ENCODE results near the gene TTPAL. TPM values are rescaled to one million over a fixed set of nuclear protein-coding genes. Genes with fewer than 3 reads are reported as not detected.
A peak's percentile ranks its signal among the peaks of the same experiment; 100 is the strongest.
"Not testable (repeated sequence)": the region's sequence is repeated elsewhere in the genome, so short reads cannot be mapped to it uniquely, and the experiment has no call there.

The TTPAL gene
- total and polyA plus RNA-seq, 7 donors = 1.2 to 8.4 (median 4.5) TPM

DNA sequence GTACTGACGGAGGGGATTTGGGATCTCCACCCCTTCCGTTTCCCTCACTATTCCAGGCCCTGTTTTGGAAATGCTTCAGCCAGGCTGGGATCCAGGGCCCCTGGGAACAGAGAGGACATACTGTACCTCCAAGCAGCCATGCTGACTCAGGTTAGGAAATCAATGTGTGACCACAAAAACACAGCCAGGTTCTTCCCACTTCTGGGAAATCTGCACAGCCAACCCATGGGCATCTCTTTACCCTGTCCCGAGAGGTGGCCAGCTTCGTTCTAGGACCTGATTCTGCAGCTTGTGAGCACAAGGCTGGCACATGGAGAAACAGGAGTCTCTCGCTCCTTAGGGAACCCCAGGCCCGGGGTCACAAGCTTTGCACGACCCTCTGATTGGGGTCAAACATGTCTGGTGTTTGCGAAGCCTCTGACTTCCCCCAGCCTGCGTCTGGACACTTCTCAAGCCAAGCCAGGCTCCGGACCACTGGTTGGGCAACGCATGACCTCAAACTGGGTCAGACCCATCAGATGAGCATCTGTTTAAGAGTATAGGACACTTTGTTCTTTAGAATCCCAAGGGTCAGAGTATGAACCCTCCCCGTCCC lies 8.3 kb upstream of the TTPAL start:
- TF ChIP-seq, protein P1, sequence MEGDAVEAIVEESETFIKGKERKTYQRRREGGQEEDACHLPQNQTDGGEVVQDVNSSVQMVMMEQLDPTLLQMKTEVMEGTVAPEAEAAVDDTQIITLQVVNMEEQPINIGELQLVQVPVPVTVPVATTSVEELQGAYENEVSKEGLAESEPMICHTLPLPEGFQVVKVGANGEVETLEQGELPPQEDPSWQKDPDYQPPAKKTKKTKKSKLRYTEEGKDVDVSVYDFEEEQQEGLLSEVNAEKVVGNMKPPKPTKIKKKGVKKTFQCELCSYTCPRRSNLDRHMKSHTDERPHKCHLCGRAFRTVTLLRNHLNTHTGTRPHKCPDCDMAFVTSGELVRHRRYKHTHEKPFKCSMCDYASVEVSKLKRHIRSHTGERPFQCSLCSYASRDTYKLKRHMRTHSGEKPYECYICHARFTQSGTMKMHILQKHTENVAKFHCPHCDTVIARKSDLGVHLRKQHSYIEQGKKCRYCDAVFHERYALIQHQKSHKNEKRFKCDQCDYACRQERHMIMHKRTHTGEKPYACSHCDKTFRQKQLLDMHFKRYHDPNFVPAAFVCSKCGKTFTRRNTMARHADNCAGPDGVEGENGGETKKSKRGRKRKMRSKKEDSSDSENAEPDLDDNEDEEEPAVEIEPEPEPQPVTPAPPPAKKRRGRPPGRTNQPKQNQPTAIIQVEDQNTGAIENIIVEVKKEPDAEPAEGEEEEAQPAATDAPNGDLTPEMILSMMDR (IDR thresholded peaks at IDR 0.05) = no peak
- H3K4me1 ChIP-seq = no peaks in the 10 kb centered on the region
- intact Hi-C loops (cut with DNase I) = no loop called here
- H3K4me3 ChIP-seq = no peak overlapping the region
- 41 to 53% (median 51%) methylated on average over 12 of the region's 12 CpGs for WGBS, 3 donors
- H3K27me3 ChIP-seq (ENCODE audit: insufficient read depth in 3 of 3, low read length in 2 of 3) = no peaks in the 10 kb centered on the region
- no peaks in the 10 kb centered on the region for H3K9me3 ChIP-seq
- peaks cover 0 to 5% of the 10 kb centered on the region in 2 donors for H3K36me3 ChIP-seq (ENCODE audit: insufficient read depth in 1 of 2, low read depth in 1 of 2)
- no peak overlapping the region for H3K27ac ChIP-seq
- DNase-seq = peak; percentile 70 to 89
- ATAC-seq = peak in 3 of 4 donors; percentile 82 to 88 (median 84)

DNA sequence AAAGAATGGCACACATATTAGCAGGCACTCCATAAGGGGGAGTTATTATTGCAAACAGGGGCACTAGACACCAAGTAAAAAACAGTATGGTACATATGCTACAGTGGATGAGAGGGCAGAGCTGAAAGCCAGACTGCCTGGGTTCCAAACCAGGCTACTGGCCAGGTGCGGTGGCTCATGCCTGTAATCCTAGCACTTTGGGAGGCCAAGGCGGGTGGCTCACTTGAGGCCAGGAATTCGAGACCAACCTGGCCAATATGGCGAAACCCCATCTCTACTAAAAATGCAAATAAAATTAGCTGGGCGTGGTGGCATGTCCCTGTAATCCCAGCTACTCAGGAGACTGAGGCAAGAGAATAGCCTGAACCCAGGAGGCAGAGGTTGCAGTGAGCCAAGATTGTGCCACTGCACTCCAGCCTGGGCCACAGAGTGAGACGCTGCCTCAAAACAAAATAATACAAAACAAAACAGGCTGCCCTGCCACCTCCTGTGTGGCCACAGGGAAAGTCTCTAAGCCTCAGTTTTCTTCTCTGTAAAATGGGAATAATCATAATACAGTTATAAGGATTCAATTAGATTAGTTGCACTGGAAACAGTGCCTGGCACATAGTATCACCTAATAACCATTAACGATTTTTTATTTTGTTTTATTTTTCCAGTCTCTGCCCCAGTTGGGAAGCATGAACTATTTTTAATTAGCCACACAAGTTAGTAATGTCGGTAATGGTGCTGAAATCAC lies 7.5 kb upstream of the TTPAL start:
- DNase-seq (no peak), ATAC-seq (peak in 1 of 4 donors; percentile 8)
- TF ChIP-seq, protein P1 (IDR thresholded peaks at IDR 0.05) = no peak
- Histone ChIP-seq H3K4me3 (no peak overlapping the region), H3K27ac (no peak overlapping the region), H3K27me3 (ENCODE audit: insufficient read depth in 3 of 3, low read length in 2 of 3) (no peaks in the 10 kb centered on the region), H3K4me1 (no peaks in the 10 kb centered on the region), H3K36me3 (ENCODE audit: insufficient read depth in 1 of 2, low read depth in 1 of 2) (peaks cover 0 to 5% of the 10 kb centered on the region in 2 donors), H3K9me3 (no peaks in the 10 kb centered on the region)
- intact Hi-C loops (cut with DNase I) = no loop called here
- 60 to 87% (median 71%) methylated on average over 8 of the region's 8 CpGs for WGBS, 3 donors

DNA sequence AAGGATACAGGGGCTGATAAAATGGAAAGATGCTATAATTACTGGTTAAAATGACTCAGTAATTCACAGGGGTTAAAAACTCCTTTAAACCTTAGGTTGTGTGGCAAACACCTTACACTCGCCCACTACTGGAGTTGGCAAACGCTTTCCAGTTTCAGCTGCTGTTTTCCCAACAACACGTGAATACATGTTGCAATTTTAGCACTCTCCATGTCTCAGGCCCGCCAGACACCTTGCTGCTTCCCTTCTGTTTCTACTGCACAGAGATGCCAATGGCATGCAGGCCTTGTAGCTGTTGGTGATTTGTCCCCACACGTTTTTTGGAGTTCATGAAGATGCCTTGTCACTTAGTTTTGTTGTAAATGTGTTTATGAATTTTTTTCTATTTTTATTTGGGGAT lies 5.3 kb upstream of the TTPAL start:
- intact Hi-C loops (cut with DNase I) = loop anchor here (10.0 kb wide), 2 partner anchors 256 to 356 kb away; partner anchors contain the start of gene OSER1 (in 1 of the 2)

DNA sequence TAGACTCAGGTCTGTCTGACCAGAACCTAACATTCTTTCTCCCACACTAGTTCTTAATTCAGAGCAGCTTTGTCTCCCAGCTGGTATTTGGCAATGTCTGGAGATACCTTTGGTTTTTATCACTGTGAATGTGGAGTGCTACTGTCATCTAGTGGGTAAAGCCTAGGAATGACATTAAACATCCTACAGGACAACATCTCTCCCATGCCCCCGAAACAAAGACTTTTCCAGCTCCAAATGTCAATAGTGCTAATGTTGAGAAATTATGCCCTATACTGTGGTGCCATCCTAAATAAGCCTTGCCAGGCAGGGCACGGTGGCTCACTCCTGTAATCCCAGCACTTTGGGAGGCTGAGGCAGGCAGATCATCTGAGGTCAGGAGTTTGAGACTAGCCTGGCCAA lies 4.2 kb upstream of the TTPAL start:
- intact Hi-C loops (cut with DNase I) = loop anchor here (10.0 kb wide), 2 partner anchors 257 to 357 kb away; partner anchors contain the start of gene OSER1 (in 1 of the 2)
- ATAC-seq (no peak), DNase-seq (no peak)
- H3K4me3 ChIP-seq = no peak overlapping the region
- TF ChIP-seq, protein P1 (IDR thresholded peaks at IDR 0.05) = peak; percentile 13
- H3K36me3 ChIP-seq (ENCODE audit: insufficient read depth in 1 of 2, low read depth in 1 of 2) = peaks cover 0 to 3% of the 10 kb centered on the region in 2 donors
- H3K27ac ChIP-seq = no peak overlapping the region
- H3K9me3 ChIP-seq = no peaks in the 10 kb centered on the region
- peaks cover 11% of the 10 kb centered on the region for H3K4me1 ChIP-seq
- H3K27me3 ChIP-seq (ENCODE audit: insufficient read depth in 3 of 3, low read length in 2 of 3) = no peaks in the 10 kb centered on the region
- WGBS, 3 donors = 78 to 80% (median 78%) methylated on average over 2 of the region's 2 CpGs

More for the DNA sequence above, 5.3 kb upstream of the TTPAL start:
- H3K27ac ChIP-seq = no peak overlapping the region
- H3K36me3 ChIP-seq (ENCODE audit: insufficient read depth in 1 of 2, low read depth in 1 of 2) = peaks cover 0 to 5% of the 10 kb centered on the region in 2 donors
- TF ChIP-seq, protein P1 (IDR thresholded peaks at IDR 0.05) = no peak
- no peak for ATAC-seq
- H3K4me3 ChIP-seq = no peak overlapping the region
- H3K9me3 ChIP-seq = no peaks in the 10 kb centered on the region
- no peak for DNase-seq
- no peaks in the 10 kb centered on the region for H3K27me3 ChIP-seq (ENCODE audit: insufficient read depth in 3 of 3, low read length in 2 of 3)
- WGBS, 3 donors = 62 to 70% (median 68%) methylated on average over 5 of the region's 5 CpGs
- H3K4me1 ChIP-seq = peaks cover 3% of the 10 kb centered on the region

DNA sequence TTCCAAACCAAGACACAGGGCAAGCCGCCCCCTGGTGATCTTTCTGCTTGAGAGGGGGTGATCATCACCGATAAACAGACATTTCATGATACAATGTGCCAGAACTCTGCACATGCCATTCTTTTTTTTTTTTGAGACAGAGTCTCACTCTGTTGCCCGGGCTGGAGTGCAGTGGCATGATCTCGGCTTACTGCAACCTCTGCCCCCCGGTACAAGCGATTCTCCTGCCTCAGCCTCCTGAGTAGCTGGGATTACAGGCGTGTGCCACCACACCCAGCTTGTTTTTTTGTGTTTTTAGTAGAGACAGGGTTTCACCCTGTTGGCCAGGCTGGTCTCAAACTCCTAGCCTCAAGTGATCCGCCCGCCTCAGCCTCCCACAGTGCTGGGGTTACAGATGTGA lies 3.4 kb upstream of the TTPAL start:
- intact Hi-C loops (cut with DNase I) = loop anchor here (10.0 kb wide), 2 partner anchors 257 to 357 kb away; partner anchors contain the start of gene OSER1 (in 1 of the 2)
- not testable (repeated sequence) for H3K27ac ChIP-seq; ATAC-seq; DNase-seq; H3K27me3 ChIP-seq (ENCODE audit: insufficient read depth in 3 of 3, low read length in 2 of 3); H3K9me3 ChIP-seq; H3K36me3 ChIP-seq (ENCODE audit: insufficient read depth in 1 of 2, low read depth in 1 of 2); H3K4me3 ChIP-seq
- peaks cover 18% of the 10 kb centered on the region for H3K4me1 ChIP-seq
- 79 to 88% (median 86%) methylated on average over 9 of the region's 9 CpGs for WGBS, 3 donors

Measured in psoas muscle (tissue), 8 donors.